Spleen (tissue), 11 donors: Measurements from ENCODE around the gene GALNTL6. TPM values are rescaled to one million over a fixed set of nuclear protein-coding genes. Genes with fewer than 3 reads are reported as not detected.

ENCODE experiments used
- DNase-seq: peaks from one replicate; pipeline ENCODE4 v3.0.0-alpha.2; 2020
- H3K27ac ChIP-seq, 8 donors: fragments of 200-600 bp; sonication (generic) in 7 of 8; 1 replicate in 4 of 8; 2 replicates in 4 of 8; pipeline versions ENCODE4 v1.5.0 to v1.8.0; 2016 to 2021; ENCODE audit warnings: inconsistent platforms in 4 of 8, mild to moderate bottlenecking in 4 of 8, moderate library complexity in 1 of 8
- H3K27me3 ChIP-seq, 7 donors: fragments of 200-600 bp; sonication (generic) in 6 of 7; replicated peaks in 1 of 7; 1 replicate in 4 of 7; 2 replicates in 3 of 7; pipeline versions ENCODE4 v1.5.0 to v1.8.0; 2016 to 2021; ENCODE audit warnings: inconsistent platforms in 3 of 7, mild to moderate bottlenecking in 1 of 7
- H3K36me3 ChIP-seq, 6 donors: fragments of 200-600 bp; sonication (generic) in 5 of 6; 1 replicate in 4 of 6; 2 replicates in 2 of 6; pipeline versions ENCODE4 v1.5.0 to v1.8.0; 2016 to 2021; ENCODE audit warnings: inconsistent platforms in 2 of 6
- H3K4me1 ChIP-seq, 6 donors: fragments of 200-600 bp; sonication (generic) in 5 of 6; 1 replicate in 3 of 6; 2 replicates in 3 of 6; pipeline versions ENCODE4 v1.5.0 to v1.8.0; 2016 to 2021; ENCODE audit warnings: inconsistent platforms in 3 of 6
- H3K4me3 ChIP-seq, 8 donors: fragments of 200-600 bp; sonication (generic) in 7 of 8; 1 replicate in 4 of 8; 2 replicates in 4 of 8; pipeline versions ENCODE4 v1.5.0 to v1.8.0; 2016 to 2021; ENCODE audit warnings: inconsistent platforms in 4 of 8, mild to moderate bottlenecking in 4 of 8, moderate library complexity in 2 of 8
- H3K9me3 ChIP-seq, 8 donors: fragments of 200-600 bp; sonication (generic) in 7 of 8; 1 replicate in 4 of 8; 2 replicates in 4 of 8; pipeline versions ENCODE4 v1.5.0 to v1.8.0; 2016 to 2021; ENCODE audit warnings: inconsistent platforms in 4 of 8
- POLR2A ChIP-seq, 3 donors: fragments of 450-650 bp; IDR thresholded peaks; one replicate each; pipeline ENCODE4 v1.5.1; 2017; ENCODE audit warnings: antibody characterized with exemption in 3 of 3, mild to moderate bottlenecking in 1 of 3
- POLR2AphosphoS5 ChIP-seq, 3 donors: sonication (generic); formaldehyde crosslinking; IDR thresholded peaks; one replicate each; pipeline ENCODE4 v1.5.1; 2017; ENCODE audit warnings: antibody characterized with exemption in 3 of 3
- WGBS, 5 donors: extraction: QIAGEN DNeasy Blood & Tissue Kit in 3 of 5; methylation state at CpG; one replicate each; pipeline versions ENCODE4 v1.1.5 to v1.1.7; 2013 to 2018; 5-methylcytosine and 5-hydroxymethylcytosine counted together
- intact Hi-C: fragments of 100-400 bp; cut with DNase I; formaldehyde crosslinking; loops from one replicate; pipeline ENCODE4 v1.15.0; 2023; ENCODE audit warnings: low total_unique reads
- polyA plus RNA-seq, 3 donors: library from polyadenylated mRNA; stranded (reverse); fragments of 200-250 nt; gene quantifications; one replicate each; pipeline ENCODE4 v1.2.1, GENCODE V29; 2013
- total RNA-seq, 7 donors: library from RNA; depleted of rRNA in 3 of 7; stranded (reverse); fragments of >200 nt in 3 of 7; fragmentation: NEBNext Ultra II Directional in 4 of 7; extraction: Animal tissue kit (Norgen Biotek cat#: 25700) in 4 of 7; gene quantifications; one replicate each; pipeline versions ENCODE4 v1.1.0 to v1.2.1, GENCODE V29; 2016 to 2021
- TF ChIP-seq, protein P1 (sequence below), 11 experiments: fragments of 200-600 bp in 7 of 11; fragments of 450-650 bp in 4 of 11; sonication (generic) in 4 of 11; IDR thresholded peaks in 8 of 11; conservative IDR thresholded peaks in 3 of 11; 1 replicate in 7 of 11; 2 replicates in 4 of 11; pipeline versions ENCODE4 v1.4.0 to v1.8.0; 2016 to 2021; ENCODE audit warnings: antibody characterized with exemption in 11 of 11, inconsistent platforms in 4 of 11, mild to moderate bottlenecking in 1 of 11
- donor health status: healthy with polysubstance abuse.
- donor health status: DM: no; HTN: no; CAD: no; lungs with moderate emphysema.
- donor health status: DM: no; HTN: no; CAD: no.
- donor health status: Bipolar disorder and iron deficiency.
- donor health status: healthy.
- donor health status: DM: no; HTN: no; CAD: no.
- donor health status: DM: yes; HTN: yes; CAD: no.

The GALNTL6 gene
- total and polyA plus RNA-seq, 10 donors = 3.2 to 12.5 (median 7.1) TPM

- 84 to 92% (median 87%) methylated on average over 3 of the region's 3 CpGs for WGBS, 5 donors
- TF ChIP-seq, protein P1, sequence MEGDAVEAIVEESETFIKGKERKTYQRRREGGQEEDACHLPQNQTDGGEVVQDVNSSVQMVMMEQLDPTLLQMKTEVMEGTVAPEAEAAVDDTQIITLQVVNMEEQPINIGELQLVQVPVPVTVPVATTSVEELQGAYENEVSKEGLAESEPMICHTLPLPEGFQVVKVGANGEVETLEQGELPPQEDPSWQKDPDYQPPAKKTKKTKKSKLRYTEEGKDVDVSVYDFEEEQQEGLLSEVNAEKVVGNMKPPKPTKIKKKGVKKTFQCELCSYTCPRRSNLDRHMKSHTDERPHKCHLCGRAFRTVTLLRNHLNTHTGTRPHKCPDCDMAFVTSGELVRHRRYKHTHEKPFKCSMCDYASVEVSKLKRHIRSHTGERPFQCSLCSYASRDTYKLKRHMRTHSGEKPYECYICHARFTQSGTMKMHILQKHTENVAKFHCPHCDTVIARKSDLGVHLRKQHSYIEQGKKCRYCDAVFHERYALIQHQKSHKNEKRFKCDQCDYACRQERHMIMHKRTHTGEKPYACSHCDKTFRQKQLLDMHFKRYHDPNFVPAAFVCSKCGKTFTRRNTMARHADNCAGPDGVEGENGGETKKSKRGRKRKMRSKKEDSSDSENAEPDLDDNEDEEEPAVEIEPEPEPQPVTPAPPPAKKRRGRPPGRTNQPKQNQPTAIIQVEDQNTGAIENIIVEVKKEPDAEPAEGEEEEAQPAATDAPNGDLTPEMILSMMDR (IDR thresholded peaks at IDR 0.05 in 8 of 11, conservative IDR thresholded peaks at IDR 0.05 in 3 of 11) = no peak
- TF ChIP-seq POLR2A (IDR thresholded peaks at IDR 0.05) (no peak), POLR2AphosphoS5 (IDR thresholded peaks at IDR 0.05) (no peak)
- Histone ChIP-seq H3K27ac (no peak overlapping the region), H3K9me3 (no peaks in the 10 kb centered on the region), H3K4me3 (no peak overlapping the region), H3K4me1 (no peaks in the 10 kb centered on the region), H3K36me3 (no peaks in the 10 kb centered on the region), H3K27me3 (peaks cover 0 to 3% (median 0%) of the 10 kb centered on the region in 7 donors)
- intact Hi-C loops = no loop called here
- no peak for DNase-seq
These were observed 1023.5 kb downstream of the GALNTL6 start for GRCh38 chr4:172836661-172837060.

DNA sequence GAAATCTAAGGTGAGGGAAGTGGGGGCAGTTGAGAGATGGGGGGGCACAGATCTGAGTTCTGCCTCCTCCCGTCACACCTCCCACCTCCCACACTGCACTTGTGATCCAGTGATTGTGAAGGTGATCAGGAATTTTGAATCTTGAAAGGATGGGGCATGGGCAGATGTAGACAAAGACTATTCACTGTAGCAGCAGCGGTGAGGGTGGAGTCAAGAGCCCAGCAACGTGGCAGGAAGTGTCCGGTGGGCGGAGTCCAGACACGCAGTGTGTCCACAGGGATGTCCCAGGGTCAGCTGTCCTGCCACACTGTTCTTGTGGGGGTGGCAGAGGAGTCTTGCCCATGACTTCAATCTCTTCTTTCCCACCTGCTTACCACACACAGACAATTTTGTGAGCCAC, 1024.9 kb downstream of the GALNTL6 start:
- H3K4me1 ChIP-seq = no peaks in the 10 kb centered on the region
- TF ChIP-seq, protein P1 (IDR thresholded peaks at IDR 0.05 in 8 of 11, conservative IDR thresholded peaks at IDR 0.05 in 3 of 11) = no peak
- no peak for TF ChIP-seq POLR2A (IDR thresholded peaks at IDR 0.05)
- TF ChIP-seq POLR2AphosphoS5 (IDR thresholded peaks at IDR 0.05) = no peak
- H3K27ac ChIP-seq = no peak overlapping the region
- no peaks in the 10 kb centered on the region for H3K9me3 ChIP-seq
- H3K4me3 ChIP-seq = no peak overlapping the region
- intact Hi-C loops = no loop called here
- no peak for DNase-seq
- no peaks in the 10 kb centered on the region for H3K36me3 ChIP-seq
- 75 to 80% (median 77%) methylated on average over 6 of the region's 6 CpGs for WGBS, 5 donors
- H3K27me3 ChIP-seq = peaks cover 0 to 3% (median 0%) of the 10 kb centered on the region in 7 donors

DNA sequence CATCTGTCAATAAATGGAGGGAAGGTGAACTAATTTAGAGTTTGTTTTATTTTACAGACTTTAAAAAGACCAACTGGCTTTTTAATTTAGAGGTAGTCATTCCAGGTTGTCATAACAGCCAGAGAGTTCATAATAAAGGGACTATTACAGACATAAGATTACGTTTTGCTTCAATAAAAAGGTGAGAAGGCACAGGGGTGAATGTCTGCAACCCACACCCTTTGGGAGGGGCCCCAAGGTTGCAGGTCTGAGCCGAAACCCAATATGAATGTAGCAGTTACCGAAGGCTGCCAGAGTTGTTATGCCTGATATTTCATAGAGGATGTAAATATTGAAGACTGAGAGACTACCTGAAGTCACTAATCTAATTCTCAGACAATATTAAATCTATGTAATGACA, 1025.7 kb downstream of the GALNTL6 start:
- H3K36me3 ChIP-seq = no peaks in the 10 kb centered on the region
- H3K27ac ChIP-seq = no peak overlapping the region
- intact Hi-C loops = no loop called here
- 74 to 87% (median 79%) methylated on average over 3 of the region's 3 CpGs for WGBS, 5 donors
- peaks cover 0 to 3% (median 0%) of the 10 kb centered on the region in 7 donors for H3K27me3 ChIP-seq
- DNase-seq = no peak
- no peak overlapping the region for H3K4me3 ChIP-seq
- H3K4me1 ChIP-seq = no peaks in the 10 kb centered on the region
- TF ChIP-seq POLR2AphosphoS5 (IDR thresholded peaks at IDR 0.05) (no peak), POLR2A (IDR thresholded peaks at IDR 0.05) (no peak)
- TF ChIP-seq, protein P1 (IDR thresholded peaks at IDR 0.05 in 8 of 11, conservative IDR thresholded peaks at IDR 0.05 in 3 of 11) = no peak
- H3K9me3 ChIP-seq = no peaks in the 10 kb centered on the region

DNA sequence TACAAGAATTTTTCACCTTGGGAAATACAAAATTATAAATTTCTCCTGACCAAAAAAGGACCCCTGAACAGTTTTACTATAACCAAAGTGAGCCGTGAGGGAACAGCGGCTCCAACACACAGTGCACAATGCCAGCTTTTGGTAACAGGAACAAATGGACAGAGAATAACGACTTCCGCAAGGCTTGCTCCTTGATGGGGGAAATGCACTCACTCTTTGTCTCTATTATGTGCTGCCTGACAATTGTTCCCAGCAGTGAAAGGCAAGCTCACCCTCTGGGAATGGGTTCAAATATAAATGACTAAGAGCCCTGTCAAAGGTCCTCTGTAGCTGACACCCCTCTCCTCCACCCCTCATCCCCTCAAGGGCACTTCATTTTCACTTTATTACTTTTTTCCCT, 1029.6 kb downstream of the GALNTL6 start:
- H3K9me3 ChIP-seq = no peaks in the 10 kb centered on the region
- no peak for TF ChIP-seq POLR2A (IDR thresholded peaks at IDR 0.05)
- TF ChIP-seq, protein P1 (IDR thresholded peaks at IDR 0.05 in 8 of 11, conservative IDR thresholded peaks at IDR 0.05 in 3 of 11) = no peak
- no peak for TF ChIP-seq POLR2AphosphoS5 (IDR thresholded peaks at IDR 0.05)
- intact Hi-C loops = no loop called here
- H3K4me3 ChIP-seq = no peak overlapping the region
- H3K27me3 ChIP-seq = no peaks in the 10 kb centered on the region
- no peak for DNase-seq
- WGBS, 5 donors = 69 to 89% (median 79%) methylated on average over 4 of the region's 4 CpGs
- H3K4me1 ChIP-seq = no peaks in the 10 kb centered on the region
- H3K27ac ChIP-seq = no peak overlapping the region
- no peaks in the 10 kb centered on the region for H3K36me3 ChIP-seq
